ENCODE data around the gene IMPG1. TPM values are rescaled to one million over a fixed set of nuclear protein-coding genes. Genes with fewer than 3 reads are reported as not detected.

The IMPG1 gene
- polyA plus RNA-seq, 1 donor (not counting 4 experiments of a cell fraction or from before 2014, with no cell fraction given) = not detected

DNA sequence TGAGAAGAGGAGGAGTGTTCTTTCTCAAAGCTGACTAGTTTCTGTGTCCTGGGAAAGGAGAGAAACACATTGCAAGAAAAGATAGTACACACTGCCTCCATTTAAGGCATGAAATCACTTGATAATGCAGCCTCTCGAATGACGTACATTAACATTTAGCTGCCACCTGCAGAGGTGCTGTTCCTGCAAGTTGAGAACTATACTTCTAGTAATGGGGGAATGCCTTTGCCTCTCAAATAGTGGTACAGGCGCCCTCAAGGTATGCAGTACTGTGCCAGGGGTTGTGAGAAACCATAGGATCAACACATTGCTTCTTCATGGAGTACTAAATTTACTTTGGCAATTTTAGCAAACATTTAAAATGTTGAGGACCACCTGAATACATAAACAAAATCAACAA is 20.1 kb downstream of the IMPG1 start:
- FAIRE-seq (no peak), DNase-seq (ENCODE audit: low read depth, low spot score) (no peak)
- H3K9me3 ChIP-seq (ENCODE audit: control insufficient read depth, low read depth, low read length) = no peaks in the 10 kb centered on the region
- H3K9ac ChIP-seq (ENCODE audit: control insufficient read depth, extremely low read depth, insufficient read depth, low read length) = no peak overlapping the region
- no peak for TF ChIP-seq CTCF (optimal IDR thresholded peaks at IDR 0.05 in 1 of 3, IDR thresholded peaks at IDR 0.05 in 1 of 3, conservative IDR thresholded peaks at IDR 0.05 in 1 of 3; ENCODE audit: extremely low read depth in 1 of 3, insufficient read depth in 2 of 3, low read length in 3 of 3)
- no peak for TF ChIP-seq EZH2 (IDR thresholded peaks at IDR 0.05; ENCODE audit: low read length)
- no peaks in the 10 kb centered on the region for H3K79me2 ChIP-seq (ENCODE audit: control insufficient read depth, insufficient read depth, low read length)
- dilution Hi-C loops (cut with MboI; ENCODE audit: extremely low pct_ligation_motif_present, low sequenced_read_pairs) = no loop called here
- H3K4me2 ChIP-seq (ENCODE audit: control insufficient read depth, extremely low read depth, insufficient read depth, low read depth, low read length) = no peak overlapping the region
- no peaks in the 10 kb centered on the region for H4K20me1 ChIP-seq (ENCODE audit: control insufficient read depth, extremely low read depth, insufficient read depth, low read length)
- H3K9me1 ChIP-seq (ENCODE audit: control insufficient read depth, extremely low read depth, insufficient read depth, low read length) = no peaks in the 10 kb centered on the region
- no peaks in the 10 kb centered on the region for H3K4me1 ChIP-seq (ENCODE audit: control insufficient read depth, extremely low read depth, insufficient read depth, low read length)
- no peak overlapping the region for H2AFZ ChIP-seq (ENCODE audit: control insufficient read depth, low read length)
- H3K27ac ChIP-seq (ENCODE audit: control insufficient read depth, insufficient read depth, low read length) = no peak overlapping the region
- no peak overlapping the region for H3K4me3 ChIP-seq (ENCODE audit: control insufficient read depth in 2 of 3, extremely low read depth in 1 of 3, insufficient read depth in 2 of 3, low read depth in 1 of 3, low read length in 3 of 3)
- no peaks in the 10 kb centered on the region for H3K27me3 ChIP-seq (ENCODE audit: control insufficient read depth, extremely low read depth, insufficient read depth, low read length)
- no peaks in the 10 kb centered on the region for H3K36me3 ChIP-seq (ENCODE audit: control insufficient read depth in 2 of 2, extremely low read depth in 1 of 2, insufficient read depth in 2 of 2, low read length in 2 of 2)

DNA sequence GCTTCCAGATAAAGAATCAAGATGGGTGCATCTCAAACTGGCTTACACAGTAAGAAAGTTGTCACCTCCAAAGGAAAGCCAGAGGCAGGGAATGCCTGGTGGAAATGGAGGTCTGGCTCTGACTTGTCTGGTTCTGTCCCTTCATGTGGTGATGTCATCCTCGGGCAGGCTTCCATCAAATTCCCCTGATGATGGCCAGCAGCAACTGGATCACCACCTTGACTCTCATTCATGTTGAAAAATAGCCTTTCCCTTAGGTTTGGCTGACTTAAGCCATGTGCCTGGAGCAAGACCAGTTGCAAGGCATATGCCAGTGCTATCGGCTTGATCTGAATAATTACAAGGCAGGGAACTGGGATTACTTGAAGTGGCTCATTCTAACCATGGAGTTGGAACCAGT is 28.8 kb downstream of the IMPG1 start:
- Histone ChIP-seq H3K4me1 (ENCODE audit: control insufficient read depth, extremely low read depth, insufficient read depth, low read length) (no peaks in the 10 kb centered on the region), H3K36me3 (ENCODE audit: control insufficient read depth in 2 of 2, extremely low read depth in 1 of 2, insufficient read depth in 2 of 2, low read length in 2 of 2) (no peaks in the 10 kb centered on the region), H3K9me3 (ENCODE audit: control insufficient read depth, low read depth, low read length) (no peaks in the 10 kb centered on the region), H3K79me2 (ENCODE audit: control insufficient read depth, insufficient read depth, low read length) (no peaks in the 10 kb centered on the region), H4K20me1 (ENCODE audit: control insufficient read depth, extremely low read depth, insufficient read depth, low read length) (no peaks in the 10 kb centered on the region), H3K27ac (ENCODE audit: control insufficient read depth, insufficient read depth, low read length) (no peak overlapping the region), H2AFZ (ENCODE audit: control insufficient read depth, low read length) (no peak overlapping the region), H3K4me3 (ENCODE audit: control insufficient read depth in 2 of 3, extremely low read depth in 1 of 3, insufficient read depth in 2 of 3, low read depth in 1 of 3, low read length in 3 of 3) (no peak overlapping the region), H3K9me1 (ENCODE audit: control insufficient read depth, extremely low read depth, insufficient read depth, low read length) (no peaks in the 10 kb centered on the region), H3K4me2 (ENCODE audit: control insufficient read depth, extremely low read depth, insufficient read depth, low read depth, low read length) (no peak overlapping the region), H3K27me3 (ENCODE audit: control insufficient read depth, extremely low read depth, insufficient read depth, low read length) (no peaks in the 10 kb centered on the region), H3K9ac (ENCODE audit: control insufficient read depth, extremely low read depth, insufficient read depth, low read length) (no peak overlapping the region)
- DNase-seq (ENCODE audit: low read depth, low spot score) = no peak
- no peak for FAIRE-seq
- TF ChIP-seq CTCF (optimal IDR thresholded peaks at IDR 0.05 in 1 of 3, IDR thresholded peaks at IDR 0.05 in 1 of 3, conservative IDR thresholded peaks at IDR 0.05 in 1 of 3; ENCODE audit: extremely low read depth in 1 of 3, insufficient read depth in 2 of 3, low read length in 3 of 3) (no peak), EZH2 (IDR thresholded peaks at IDR 0.05; ENCODE audit: low read length) (no peak)
- dilution Hi-C loops (cut with MboI; ENCODE audit: extremely low pct_ligation_motif_present, low sequenced_read_pairs) = no loop called here
